A673 (cell line): Measurements from ENCODE around the gene MIEF1. TPM values are rescaled to one million over a fixed set of nuclear protein-coding genes. Genes with fewer than 3 reads are reported as not detected.

Experiments
- BruUV-seq: library from RNA; stranded (reverse); fragments of 400-500 nt; replicated peaks from 2 replicates; lab custom pipeline; 2021; lab: Mats Ljungman, UMichigan
- CTCF ChIA-PET: fragments of 300-600 bp; sonication (Branson Sonifier 250); formaldehyde crosslinking; loops from one replicate; lab custom pipeline; 2022; ENCODE audit warnings: antibody characterized with exemption; lab: Charles Lee
- POLR2A ChIA-PET: fragments of 300-600 bp; sonication (Branson Sonifier 250); formaldehyde crosslinking; loops from one replicate; lab custom pipeline; 2022; ENCODE audit warnings: antibody characterized with exemption; ENCODE audit not compliant: low non-redundant PET; lab: Charles Lee
- DNase-seq: peaks from one replicate; pipeline ENCODE4 v3.0.0-alpha.2; 2015; ENCODE audit warnings: low spot score
- H3K27ac ChIP-seq: fragments of 200-600 bp; sonication (generic); 2 replicates; pipeline ENCODE4 v1.5.1; 2016; ENCODE audit warnings: mixed run types, low read depth, mild to moderate bottlenecking, mixed read lengths, antibody characterized with exemption, low read length; ENCODE audit not compliant: poor library complexity, severe bottlenecking
- H3K27me3 ChIP-seq: fragments of 200-600 bp; sonication (generic); replicated peaks from 2 replicates; pipeline ENCODE4 v1.6.1; 2017; ENCODE audit warnings: mixed run types, low read depth, mild to moderate bottlenecking, mixed read lengths, antibody characterized with exemption, low read length; ENCODE audit not compliant: insufficient read depth, poor library complexity
- H3K36me3 ChIP-seq: fragments of 200-600 bp; sonication (generic); 2 replicates; pipeline ENCODE4 v1.6.1; 2016; ENCODE audit warnings: mixed run types, mild to moderate bottlenecking, mixed read lengths, antibody characterized with exemption, low read length; ENCODE audit not compliant: insufficient read depth, poor library complexity, severe bottlenecking
- H3K4me1 ChIP-seq: fragments of 200-600 bp; sonication (generic); 2 replicates; pipeline ENCODE4 v1.6.1; 2017; ENCODE audit warnings: mixed run types, mild to moderate bottlenecking, mixed read lengths, antibody characterized with exemption, low read length; ENCODE audit not compliant: insufficient read depth, poor library complexity, severe bottlenecking
- H3K4me3 ChIP-seq: fragments of 200-600 bp; sonication (generic); 2 replicates; pipeline ENCODE4 v1.5.1; 2016; ENCODE audit warnings: low read depth, mixed run types, mild to moderate bottlenecking, mixed read lengths, low read length; ENCODE audit not compliant: poor library complexity, severe bottlenecking
- H3K9me3 ChIP-seq: fragments of 200-600 bp; sonication (generic); 2 replicates; pipeline ENCODE4 v1.6.1; 2016; ENCODE audit warnings: mixed run types, low read depth, mild to moderate bottlenecking, mixed read lengths, antibody characterized with exemption, low read length; ENCODE audit not compliant: poor library complexity, severe bottlenecking
- CTCF ChIP-seq: fragments of 300-800, 200-600 bp; sonication (generic); conservative IDR thresholded peaks from 2 replicates; pipeline ENCODE4 v1.5.1; 2017; ENCODE audit warnings: low read depth, mild to moderate bottlenecking, antibody characterized with exemption, low read length, moderate library complexity, mixed read lengths
- EZH2 ChIP-seq: fragments of 200-600 bp; sonication (generic); IDR thresholded peaks from 2 replicates; pipeline ENCODE4 v1.6.1; 2017; ENCODE audit warnings: borderline replicate concordance, low read depth, mild to moderate bottlenecking, mixed read lengths, antibody characterized with exemption, low read length; ENCODE audit not compliant: poor library complexity, severe bottlenecking
- intact Hi-C: fragments of 100-400 bp; cut with micrococcal nuclease; formaldehyde crosslinking; loops from one replicate; pipeline ENCODE4 v1.10.0; 2022; ENCODE audit not compliant: unreplicated experiment
- total RNA-seq: library from RNA; stranded (reverse); gene quantifications from 2 replicates; pipeline ENCODE4 v1.2.3, GENCODE V29; 2021

Gene MIEF1
- total RNA-seq, 1 experiment from 2014 or later = 55.1 TPM

GRCh38 chr22:39565414-39565944 is 63.4 kb downstream of the MIEF1 start:
- Histone ChIP-seq H3K27ac (no peak overlapping the region), H3K27me3 (no peaks in the 10 kb centered on the region), H3K9me3 (no peaks in the 10 kb centered on the region), H3K36me3 (no peaks in the 10 kb centered on the region), H3K4me3 (no peak overlapping the region), H3K4me1 (peaks cover 2% of the 10 kb centered on the region)
- ChIA-PET POLR2A (no interaction called here), CTCF (no interaction called here)
- no TSS peak for BruUV-seq
- DNase-seq = no peak
- intact Hi-C loops = no loop called here
- no peak for TF ChIP-seq CTCF
- no peak for TF ChIP-seq EZH2

DNA sequence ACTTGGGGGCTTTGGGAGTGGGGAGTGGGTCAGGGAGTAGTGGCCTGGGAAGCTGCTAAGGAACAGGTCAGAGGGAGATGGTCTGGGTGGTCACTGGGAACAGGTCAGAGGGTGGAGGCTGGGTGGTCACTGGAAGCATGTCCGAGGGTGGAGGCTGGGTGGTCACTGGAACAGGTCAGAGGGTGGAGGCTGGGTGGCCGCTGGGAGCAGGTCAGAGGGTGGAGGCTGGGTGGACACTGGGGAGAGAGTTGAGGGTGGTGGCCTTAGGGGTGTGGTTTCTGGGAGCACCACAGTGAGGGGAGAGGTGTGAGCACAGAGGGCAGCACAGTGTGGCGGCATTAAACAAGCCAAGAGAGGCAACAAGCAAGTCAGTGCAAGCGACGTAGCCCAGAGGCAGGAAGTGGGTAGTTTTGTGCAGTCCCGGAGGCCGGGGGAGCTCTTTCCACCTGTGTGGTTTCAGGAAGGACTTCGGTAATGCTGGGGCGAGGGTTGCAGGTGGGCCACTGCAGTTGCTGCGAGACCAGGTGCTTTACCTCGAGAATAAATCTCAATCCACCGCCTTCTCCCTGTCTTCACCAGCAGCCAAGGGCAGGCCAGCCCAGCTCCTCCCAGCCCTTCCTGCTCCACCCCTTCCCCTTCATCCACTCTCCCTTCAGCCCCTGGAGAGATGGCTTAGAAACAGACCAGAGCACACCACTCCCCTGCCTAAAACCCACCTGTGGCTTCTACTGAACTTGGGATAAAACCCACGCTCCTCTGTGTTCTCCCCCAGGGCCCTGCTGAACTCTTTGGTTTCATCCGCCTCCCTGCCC is 65.3 kb downstream of the MIEF1 start:
- ChIA-PET CTCF (no interaction called here), POLR2A (no interaction called here)
- Histone ChIP-seq H3K4me3 (no peak overlapping the region), H3K9me3 (no peaks in the 10 kb centered on the region), H3K27ac (no peak overlapping the region), H3K27me3 (no peaks in the 10 kb centered on the region), H3K4me1 (peaks cover 11% of the 10 kb centered on the region), H3K36me3 (no peaks in the 10 kb centered on the region)
- no peak for TF ChIP-seq CTCF
- TF ChIP-seq EZH2 = no peak
- intact Hi-C loops = no loop called here
- no peak for DNase-seq
- BruUV-seq = no TSS peak

Other genes starting within 250 kb of the MIEF1 start
- 1,117 and 1,141 TPM in 2 replicates for gene RPL3, start 182.7 kb upstream of the MIEF1 start, total RNA-seq
- gene SYNGR1, start 152.3 kb upstream of the MIEF1 start, total RNA-seq = 31.7 and 36.7 TPM in 2 replicates
- gene TAB1, start 102.5 kb upstream of the MIEF1 start, total RNA-seq = 27.0 and 38.2 TPM in 2 replicates
- gene MGAT3, start 45.3 kb upstream of the MIEF1 start, total RNA-seq = 2.7 and 5.8 TPM in 2 replicates
- 476 and 573 TPM in 2 replicates for gene ATF4, start 18.3 kb downstream of the MIEF1 start, total RNA-seq
- 93.5 and 97.2 TPM in 2 replicates for gene RPS19BP1, start 30.5 kb downstream of the MIEF1 start, total RNA-seq
- gene CACNA1I, start 68.5 kb downstream of the MIEF1 start, total RNA-seq = 0.90 and 1.4 TPM in 2 replicates